CD4-positive, alpha-beta T cell treated with Interferon alpha-2 for 1 hour (primary cell): ENCODE data around the gene VAMP5.
"Not testable (repeated sequence)": the region's sequence is repeated elsewhere in the genome, so short reads cannot be mapped to it uniquely, and the experiment has no call there.

Experiments
- DNase-seq, 2 donors: peaks; one replicate each; pipeline ENCODE4 v3.0.0-alpha.2; 2020 to 2022

The VAMP5 gene

DNA sequence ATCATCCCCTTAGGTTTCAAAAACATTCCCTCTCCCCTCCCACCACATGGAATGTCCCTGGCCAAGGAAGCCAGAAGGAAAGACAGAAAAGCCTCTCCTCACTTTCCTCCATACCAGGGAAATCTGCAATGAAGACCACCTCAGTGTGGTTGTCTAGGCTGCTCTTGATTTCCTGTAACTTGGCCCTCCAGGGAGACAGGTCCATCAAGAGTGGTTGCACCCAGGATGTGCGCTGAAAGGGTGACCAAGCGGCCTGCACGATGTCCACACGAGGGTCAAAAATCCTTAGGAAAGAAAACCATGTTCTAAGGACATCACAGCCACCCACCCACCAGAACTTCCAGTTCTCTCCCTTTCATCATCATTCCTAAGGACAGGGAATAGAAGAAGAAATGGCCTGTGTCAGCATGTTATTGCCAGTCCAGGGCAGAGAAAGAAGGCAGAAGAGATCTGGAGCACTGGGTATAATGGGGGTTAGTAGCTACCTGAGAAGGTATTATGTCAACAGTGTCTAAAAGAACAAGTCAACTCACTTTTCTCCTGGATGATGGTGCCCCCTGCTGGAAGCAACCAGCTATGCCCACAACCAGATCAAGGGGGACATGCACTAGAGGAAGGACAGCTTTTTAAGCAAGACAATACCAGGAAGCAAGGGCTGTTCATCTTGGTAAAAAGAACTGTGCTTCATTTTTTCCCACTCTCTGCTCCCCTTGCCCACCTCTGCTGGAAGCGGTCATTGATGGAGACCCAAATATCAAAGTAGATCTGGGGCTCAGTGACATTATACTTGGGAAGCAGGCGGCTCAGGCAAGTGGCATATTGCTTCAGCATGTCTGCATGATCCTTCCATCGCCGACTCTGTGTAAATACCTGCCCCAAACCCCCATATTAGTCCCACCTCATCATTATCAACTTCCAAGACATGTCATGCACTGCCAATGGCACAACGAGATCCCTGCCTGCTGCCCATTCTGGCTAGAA, 32.2 kb upstream of the VAMP5 start:
- peak; percentile 89 to 92 for DNase-seq

DNA sequence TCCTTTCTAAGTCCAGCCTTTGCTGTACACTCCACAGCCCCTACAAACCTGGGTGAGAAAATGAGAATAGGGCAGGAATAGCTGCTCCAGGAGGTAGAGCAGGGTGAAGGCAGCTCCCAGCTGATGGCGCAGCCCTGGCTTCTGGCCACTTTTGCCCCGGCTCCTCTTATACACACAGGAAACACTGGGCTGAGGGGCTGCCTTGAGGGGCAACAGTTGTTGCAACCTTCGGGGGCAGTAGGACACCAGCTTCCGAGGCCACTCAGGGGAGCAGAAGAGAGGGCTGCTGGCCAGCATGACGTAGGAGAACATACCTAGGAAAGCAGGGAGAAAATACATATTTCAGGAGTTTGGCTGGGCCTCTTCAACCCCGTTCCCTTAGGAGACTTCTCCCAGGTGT, 31.0 kb upstream of the VAMP5 start:
- no peak for DNase-seq

DNA sequence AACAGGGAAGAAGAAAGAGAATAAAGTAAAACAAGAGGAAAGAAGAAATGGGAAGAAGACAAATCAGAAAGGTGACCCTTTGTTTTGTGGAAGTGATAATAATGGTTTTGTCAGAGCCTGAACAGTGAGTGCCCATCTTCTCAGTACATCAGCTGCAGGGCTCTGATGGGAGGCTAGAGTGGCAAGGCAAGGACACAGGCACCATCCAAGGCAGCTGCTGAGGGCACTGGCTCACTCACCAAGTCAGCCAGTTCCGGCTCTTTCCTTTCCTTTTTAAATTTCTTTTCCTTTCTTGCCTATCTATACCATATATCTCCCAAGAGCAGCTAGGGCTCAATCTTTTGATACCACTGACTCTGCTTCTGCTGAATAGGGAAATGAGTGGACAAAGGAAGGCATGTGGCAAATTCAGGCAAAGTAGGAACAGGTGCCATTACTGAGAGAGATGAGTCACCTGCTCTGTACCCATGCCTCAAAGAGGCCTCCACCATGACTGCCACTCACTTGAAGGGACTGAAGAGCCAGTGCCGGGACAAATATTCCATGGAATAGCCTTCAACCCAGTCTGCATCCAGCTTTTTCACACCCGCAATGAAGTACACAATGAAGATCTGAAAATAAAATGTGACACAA, 29.1 kb upstream of the VAMP5 start:
- no peak for DNase-seq

DNA sequence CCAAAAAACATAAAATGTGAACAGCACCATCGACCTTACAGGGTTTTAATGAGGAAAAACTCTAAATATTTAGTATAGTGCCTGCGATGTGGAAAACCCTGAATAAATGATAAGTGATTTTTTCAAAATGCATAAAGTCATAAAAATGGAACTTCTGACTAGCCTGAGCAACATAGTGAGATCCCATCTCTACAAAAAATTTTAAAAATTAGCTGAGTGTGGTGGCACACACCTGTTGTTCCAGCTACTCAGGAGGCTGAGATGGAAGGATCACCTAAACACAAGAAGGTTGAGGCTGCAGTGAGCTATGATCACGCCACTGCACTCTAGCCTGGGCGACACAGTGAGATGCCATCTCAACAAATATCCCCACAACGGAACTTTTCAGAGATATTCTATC, 27.1 kb upstream of the VAMP5 start:
- DNase-seq, result no peak

DNA sequence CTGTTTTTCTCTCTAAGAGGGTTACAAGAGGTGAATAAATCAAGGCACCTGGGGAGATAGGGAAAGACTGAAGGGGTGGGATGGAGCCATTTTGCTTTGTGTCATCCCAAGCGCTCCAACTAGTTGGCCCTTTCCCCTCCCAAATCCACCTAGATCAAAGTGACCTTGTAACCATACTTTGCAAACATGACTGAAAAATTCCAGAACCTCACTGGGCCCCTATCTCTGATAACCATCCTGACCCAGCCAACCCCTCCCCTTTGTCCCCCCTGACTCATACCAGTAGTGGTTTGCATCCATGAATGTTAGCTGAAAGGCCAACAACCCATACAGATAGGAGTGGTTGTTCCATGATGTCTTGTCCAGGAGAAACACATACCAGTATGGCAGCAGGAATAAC, 26.1 kb upstream of the VAMP5 start:
- no peak for DNase-seq

DNA sequence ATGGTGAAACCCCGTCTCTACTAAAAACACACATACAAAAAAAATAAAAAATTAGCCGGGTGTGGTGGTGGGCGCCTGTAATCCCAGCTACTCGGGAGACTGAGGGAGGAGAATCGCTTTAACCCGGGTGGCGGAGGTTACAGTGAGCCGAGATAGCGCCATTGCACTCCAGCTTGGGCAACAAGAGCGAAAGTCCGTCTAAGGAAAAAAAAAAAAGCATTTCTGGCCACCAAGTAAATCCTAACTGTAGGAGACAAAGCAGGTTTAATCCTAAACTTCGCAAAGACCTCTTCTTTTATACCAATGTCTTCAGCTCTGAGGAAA, 23.9 kb upstream of the VAMP5 start:
- not testable (repeated sequence) for DNase-seq

DNA sequence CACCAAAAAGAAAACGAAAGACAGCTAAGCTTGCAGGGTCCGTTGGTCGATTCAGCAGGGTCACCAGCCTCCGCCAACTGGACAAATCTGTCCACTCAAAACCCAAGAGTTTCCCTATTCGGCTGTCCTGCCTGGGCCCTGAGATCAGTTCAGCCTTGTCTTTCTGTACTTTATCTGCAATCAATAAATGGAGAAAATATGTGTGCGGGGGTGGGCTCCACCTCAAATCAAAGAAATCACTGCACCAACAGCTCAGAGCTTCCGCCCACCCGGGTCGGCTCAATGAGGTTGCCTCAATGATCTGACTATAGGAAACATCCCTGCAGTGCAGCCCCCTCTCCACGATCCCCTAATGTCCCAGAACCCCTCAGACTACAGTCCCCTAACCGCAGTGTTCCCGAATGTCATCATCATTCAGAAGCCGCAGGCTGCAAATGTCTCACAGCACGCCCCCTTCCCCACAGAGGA, 23.4 kb upstream of the VAMP5 start:
- no peak for DNase-seq

DNA sequence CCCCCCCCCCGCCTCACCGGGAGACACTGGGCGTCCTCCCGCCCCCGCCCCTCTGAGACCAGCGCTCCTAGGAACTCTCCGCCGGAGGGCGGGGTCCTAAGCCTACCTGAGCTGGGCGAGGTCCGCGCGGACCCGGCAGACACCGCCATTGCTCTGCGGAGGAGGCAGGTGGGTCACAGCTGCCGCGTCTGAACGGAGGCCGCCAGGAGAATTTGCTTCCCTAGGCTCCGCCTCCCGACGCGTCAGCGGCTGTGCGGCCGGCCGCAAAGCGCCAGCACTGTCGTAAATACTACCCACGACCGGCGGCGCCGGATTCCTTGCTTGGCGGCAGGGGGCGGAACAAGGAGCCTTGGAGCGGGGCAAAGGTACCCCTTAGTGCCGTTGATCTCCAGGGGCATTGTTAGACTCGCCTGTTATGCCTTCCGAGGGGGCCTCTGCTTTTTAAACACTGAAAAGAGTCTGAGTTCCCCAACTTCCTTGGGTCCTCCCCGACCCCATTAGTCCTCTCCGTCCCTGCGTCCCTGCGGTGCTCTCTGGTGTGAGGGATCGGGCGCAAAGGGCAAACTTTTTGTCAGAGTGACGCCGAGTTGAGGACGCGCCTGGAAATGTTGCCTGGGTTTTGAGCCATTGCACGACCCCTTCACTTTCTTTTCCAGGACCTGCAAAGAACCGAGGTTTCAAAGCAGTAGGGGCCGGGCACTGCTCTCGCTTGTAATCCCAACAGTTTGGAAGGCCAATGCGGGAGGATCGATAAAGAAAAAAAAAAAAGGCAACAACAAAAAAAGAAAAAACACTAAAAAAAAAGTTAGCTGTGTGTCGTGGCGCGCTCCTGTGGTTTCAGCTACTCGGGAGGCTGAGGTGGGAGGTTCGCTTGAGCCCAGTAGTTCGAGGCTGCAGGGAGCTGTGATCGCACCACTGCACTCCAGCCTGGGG, 22.7 kb upstream of the VAMP5 start, which contains the start of gene GGCX:
GGCX (minus strand) TSS at position 214 of the 933 bp plus-strand sequence; CDS start at position 149, 65 bp downstream.
- peak; percentile 95 to 96 for DNase-seq

DNA sequence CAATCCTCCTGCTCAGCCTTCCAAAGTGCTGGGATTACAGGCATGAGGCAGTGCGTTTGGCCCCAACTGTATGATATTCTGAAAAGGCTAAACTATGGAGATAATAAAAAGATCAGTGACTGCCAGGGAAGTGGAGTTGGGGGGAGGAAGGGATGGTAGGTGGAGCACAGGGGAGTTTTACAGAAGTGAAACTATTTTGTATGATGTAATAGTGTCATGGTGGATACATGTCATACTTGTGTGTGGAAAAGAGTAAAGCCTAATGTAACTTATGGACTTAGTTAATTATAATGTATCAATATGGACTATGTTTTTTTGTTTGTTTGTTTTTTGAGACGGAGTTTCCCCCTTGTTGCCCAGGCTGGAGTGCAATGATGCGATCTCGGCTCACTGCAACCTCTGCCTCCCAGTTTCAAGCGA, 20.1 kb upstream of the VAMP5 start:
- DNase-seq, result no peak

DNA sequence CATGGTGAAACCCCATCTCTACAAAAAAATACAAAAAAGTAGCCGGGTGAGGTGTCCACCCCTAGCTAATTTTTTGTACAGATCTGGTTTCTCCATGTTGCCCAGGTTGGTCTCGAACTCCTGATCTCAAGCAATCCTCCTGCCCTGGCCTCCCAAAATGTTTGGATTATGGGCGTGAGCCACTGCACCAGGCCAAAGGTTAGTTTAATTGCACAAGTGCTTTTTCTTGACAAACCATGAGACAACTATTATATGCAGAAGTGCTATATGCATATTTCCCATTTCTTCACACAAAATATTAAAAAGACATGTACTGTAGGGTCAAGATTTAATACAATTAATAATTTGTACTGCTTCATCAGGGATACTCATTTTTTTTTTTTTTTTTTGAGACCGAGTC, 18.0 kb upstream of the VAMP5 start:
- DNase-seq, result no peak

DNA sequence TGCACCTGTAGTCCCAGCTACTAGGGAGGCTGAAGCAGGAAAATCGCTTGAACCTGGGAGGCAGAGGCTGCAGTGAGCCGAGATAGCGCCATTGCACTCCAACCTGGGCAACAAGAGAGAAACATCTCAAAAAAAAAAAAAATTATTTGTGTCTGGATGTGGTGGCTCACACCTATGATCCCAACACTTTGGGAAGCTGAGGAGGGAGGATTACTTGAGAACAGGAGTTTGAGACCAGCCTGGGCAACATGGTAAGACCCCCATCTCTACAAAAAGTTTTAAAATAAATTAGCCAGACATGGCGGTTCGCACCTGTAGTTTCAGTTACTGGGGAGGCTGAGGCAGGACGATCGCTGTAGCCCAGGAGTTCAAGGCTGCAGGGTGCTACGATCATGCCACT, 8.5 kb upstream of the VAMP5 start:
- no peak for DNase-seq

DNA sequence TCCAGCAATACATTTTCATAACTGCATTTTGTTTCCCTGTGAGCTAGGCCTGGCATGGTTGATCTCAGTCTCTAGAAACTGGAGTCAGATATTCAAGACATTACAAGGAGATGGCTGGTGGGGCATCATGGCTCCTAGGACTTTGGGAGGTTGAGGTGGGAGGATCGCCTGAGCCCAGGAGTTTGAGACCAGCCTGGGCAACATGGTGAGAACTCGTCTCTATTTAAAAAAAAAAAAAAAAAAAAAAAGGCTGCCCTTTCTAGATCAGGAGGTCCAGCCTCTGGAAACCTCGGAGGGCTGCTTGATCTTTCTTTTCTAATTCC, 7.2 kb upstream of the VAMP5 start:
- DNase-seq, result no peak

DNA sequence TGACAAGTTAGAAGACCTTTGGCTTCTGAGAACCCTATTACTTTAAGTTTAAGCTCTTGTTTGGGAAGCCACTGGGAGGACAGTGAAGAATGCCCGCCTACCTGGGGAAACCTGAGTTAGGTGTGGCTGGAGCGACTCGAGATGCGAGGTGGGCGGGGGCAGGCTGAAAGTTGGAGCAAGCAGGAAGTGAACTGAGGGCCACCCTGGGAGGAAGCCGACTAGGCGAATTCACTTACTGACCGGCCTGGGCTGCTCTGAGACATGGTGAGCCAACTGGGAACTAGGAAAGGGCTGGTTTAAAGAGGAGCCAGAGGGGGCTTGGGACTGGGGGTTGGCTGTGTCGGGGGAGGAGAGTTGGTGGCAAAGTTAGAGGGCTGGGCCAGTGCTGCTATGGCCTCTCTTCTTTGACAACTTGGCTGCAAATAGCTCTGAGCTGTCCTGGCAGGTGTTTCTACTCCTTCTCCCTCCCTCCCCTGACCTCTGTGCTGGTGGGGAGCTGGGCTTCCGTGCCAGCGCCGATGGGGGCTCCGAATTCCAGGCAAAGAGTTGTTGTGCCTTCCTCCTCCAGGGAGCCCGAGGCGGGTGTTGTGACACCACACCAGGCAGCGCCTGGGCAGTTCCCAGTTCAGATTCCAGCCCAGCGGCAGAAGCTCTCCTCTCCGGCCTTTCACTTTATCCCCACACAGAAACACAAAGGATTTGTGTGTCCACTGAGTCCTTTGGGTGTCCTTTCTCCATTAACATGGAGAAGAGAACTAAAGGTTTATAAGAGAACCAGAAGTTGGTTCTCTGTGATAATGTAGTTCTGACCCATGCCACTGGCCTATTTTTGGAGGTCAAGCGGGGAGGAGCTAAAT, 6.6 kb upstream of the VAMP5 start, which contains the start of gene VAMP8:
VAMP8 (plus strand) TSS at position 201 of the 857 bp plus-strand sequence; CDS start at position 262, 61 bp downstream.
- DNase-seq, result peak in 1 of 2 donors; percentile 66

DNA sequence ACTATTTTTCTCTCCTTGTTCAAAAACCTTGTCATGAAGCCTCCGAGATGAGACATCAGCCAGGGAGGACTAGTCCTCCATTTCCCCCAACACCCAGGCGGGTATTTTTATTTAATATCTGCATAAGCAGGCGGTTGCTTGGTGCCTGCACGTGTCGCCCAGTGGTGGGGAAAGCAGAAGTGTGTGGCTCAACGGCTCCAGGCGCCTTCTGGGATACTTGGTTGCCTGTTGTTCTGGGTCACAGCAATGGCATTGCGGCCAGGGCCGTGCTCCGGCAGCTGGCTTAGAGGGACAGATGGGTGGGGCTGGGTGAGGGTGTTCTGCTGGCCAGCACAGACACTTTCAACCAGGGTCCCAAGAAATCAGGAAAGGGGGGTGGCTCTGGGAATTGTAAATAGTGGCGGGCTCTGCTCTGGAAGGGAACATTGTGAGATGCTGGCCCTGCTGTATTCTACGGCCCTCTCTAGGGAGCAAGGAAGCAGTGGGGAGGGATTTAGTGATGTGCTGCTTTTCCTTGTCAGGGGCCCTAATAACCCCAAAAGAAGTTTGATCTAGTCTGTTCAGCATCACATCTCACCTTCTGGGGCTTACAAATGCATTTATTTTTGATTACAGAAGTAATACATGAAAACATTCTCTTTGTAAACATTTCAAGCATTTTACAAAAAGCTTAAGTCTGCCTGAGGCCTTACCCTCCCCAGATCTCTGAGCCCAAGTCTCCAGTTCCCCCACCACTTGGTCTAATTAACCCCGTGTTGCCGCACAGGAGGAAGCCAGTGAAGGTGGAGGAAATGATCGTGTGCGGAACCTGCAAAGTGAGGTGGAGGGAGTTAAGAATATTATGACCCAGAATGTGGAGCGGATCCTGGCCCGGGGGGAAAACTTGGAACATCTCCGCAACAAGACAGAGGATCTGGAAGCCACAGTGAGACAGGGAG, 5.7 kb upstream of the VAMP5 start:
- DNase-seq, result peak in 1 of 2 donors; percentile 47

DNA sequence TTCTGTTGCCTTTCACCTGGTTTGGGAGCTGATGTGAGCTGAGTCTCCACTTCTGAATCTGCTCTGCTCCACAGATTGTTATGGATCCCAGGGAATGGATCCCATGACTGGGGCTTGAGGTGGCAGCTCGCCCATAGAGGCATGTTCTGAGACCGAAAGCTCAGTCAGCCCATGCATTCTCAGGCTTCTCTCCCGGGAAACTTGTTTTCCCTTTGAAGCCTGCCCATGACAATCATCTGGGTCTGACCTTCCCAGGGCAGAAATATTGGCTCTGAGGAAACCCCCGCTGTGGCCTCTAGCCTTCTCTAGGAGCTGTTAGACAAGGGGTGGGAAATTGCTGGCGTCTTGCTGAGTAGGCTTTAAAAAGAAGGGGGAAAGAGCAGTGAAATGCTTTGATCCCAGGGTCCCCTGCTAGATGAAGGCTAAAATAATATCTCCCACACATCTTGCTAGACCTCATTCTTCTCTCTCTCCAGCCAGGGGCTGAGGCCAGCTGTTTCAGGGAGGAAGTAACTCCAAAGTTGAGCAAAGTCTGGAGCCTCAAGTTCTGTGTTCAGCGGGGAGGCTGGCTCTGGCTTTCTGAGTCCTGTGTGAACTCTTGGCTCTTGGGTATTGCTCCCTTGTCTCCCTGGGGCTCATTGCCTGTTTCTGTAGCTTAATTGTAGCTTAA, 4.8 kb upstream of the VAMP5 start:
- DNase-seq, result no peak

DNA sequence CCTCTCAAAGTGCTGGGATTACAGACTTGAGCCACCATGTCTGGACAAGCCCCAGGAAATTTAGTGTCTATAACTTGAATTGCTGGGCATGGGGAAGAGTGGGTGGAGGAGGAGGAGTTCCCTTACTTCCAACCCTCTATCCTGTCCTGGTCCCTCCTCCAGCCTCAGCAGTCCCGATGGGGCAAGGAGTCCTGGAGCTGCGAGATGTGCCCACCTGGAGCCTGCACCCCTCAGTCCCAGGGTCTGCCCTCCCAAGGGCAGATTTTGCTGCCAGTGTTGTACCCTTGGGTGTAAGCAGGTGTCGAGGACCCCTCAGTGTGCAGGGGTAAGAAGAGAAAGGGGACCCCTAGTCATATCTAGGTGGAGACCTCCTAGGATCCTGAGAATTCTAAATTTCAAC, 4.0 kb upstream of the VAMP5 start:
- DNase-seq, result no peak

DNA sequence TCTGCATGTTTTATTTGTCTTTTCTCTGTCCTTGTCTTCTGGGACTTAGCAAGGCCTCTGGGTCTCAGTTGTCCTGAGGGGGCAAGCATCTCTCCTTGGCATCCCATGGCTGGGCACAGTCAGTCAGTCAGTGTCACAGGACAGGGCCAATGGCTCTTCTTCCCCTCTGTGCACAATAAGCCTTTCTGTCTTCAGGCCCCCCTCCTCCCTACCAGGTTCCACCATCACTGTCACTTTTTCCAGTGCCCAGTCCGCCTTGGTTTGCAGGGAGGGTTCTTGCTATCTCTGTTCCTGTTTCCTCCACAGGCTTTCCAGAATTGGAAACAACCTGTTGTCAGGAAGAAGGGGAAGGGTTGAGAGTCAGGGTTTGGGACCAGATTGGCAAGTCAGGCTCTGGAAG, 1.7 kb upstream of the VAMP5 start:
- DNase-seq, result no peak

DNA sequence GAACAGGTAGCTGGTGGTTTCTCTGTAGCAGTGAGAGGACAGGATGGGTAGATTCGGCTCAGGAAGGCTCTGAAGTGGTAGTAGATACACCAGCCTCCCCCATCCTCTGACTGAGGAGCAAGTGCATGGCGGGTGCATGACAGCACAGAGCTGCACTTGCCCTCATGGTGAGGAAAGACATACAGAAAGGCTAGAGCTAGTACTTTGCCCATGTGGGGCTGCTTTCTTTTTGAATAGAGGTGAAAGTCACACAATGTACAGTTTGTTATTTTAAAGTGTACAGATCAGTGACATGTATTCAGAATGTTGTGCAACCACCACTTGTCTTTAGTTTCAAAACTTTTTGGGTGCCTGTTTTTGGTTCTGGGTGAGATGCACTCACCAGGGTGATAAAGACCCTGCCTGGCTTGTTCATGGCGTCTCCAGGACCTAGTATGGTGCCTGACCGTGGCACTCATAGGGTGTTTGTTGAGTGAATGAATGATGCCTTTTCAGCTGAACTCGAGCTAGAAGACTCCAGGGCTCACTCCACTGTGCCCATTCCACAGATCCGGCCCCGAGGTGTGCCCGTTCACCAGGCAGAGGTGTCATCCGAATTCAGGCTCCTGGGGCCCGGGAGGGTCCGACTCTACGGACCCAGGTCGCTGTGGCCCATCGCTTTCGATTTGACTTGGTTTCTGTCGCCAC, 421 bp upstream of the VAMP5 start:
- peak in 1 of 2 donors; percentile 47 for DNase-seq
